Femur (tissue), 1 donor: ENCODE measurements around the gene COASY.
"Not testable (repeated sequence)": the region's sequence is repeated elsewhere in the genome, so short reads cannot be mapped to it uniquely, and the experiment has no call there.

Source experiments
- DNase-seq: peaks from one replicate; pipeline ENCODE4 v3.0.0-alpha.2; 2017

COASY gene

DNA sequence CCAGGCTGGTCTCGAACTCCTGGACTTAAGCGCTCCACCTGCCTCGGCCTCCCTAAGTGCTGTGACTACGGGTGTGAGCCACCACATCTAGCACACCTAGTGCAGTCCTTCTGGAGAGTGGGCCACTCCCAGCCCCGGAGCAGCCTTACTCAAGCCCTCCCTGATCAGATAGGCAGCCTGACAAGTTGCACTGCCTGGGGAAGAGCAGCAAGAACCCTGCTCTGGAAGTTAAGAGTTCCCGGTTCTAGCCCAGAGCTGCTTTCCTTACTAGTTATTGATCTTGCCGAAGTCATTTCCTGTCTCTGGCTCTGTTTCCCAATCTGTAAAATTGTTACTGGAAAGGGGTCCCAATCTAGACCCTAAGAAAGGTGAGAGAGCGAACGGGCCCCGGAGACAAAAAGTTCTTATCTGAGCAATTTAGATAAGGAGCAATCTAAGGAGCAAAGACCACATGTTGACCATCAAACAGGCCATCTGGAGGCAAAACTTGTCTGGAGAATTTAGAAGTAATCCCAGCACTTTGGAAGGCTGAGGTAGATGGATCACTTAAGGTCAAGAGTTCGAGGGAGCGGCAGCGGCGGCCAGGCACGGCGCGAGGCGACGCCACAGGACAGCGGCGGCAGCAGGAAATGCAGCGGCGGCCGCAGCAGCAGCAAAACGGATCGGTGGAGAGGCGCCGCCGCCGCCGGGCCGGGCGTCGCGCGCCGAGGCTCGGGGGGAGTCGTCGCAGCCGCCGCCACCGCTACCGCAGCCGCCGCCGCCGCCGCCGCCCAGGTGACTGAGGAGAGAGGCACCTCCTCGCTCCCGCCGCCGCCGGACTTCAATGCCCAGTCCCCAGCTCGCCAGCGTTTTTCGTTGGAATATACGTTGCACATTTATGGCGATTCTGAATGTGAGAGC is 30.2 kb upstream of the COASY start:
- DNase-seq: peak; percentile 61

- DNase-seq: no peak
Measured at GRCh38 chr17:42535155-42536047, 26.5 kb upstream of the COASY start.

GRCh38 chr17:42536048-42536371 is 25.9 kb upstream of the COASY start, which contains the start of gene NAGLU:
Gene NAGLU (plus strand): TSS chr17:42536241. CDS start chr17:42536273, 32 bp downstream.
- peak; percentile 96 for DNase-seq

- DNase-seq: peak; percentile 91
Measured at GRCh38 chr17:42536372-42537155, 25.4 kb upstream of the COASY start.

GRCh38 chr17:42537156-42537805 is 24.7 kb upstream of the COASY start:
- DNase-seq: no peak

- no peak for DNase-seq
Measured at GRCh38 chr17:42537826-42538451, 24.0 kb upstream of the COASY start.

GRCh38 chr17:42538482-42538881 is 23.5 kb upstream of the COASY start:
- DNase-seq: no peak

GRCh38 chr17:42540558-42540957 is 21.4 kb upstream of the COASY start:
- DNase-seq: not testable (repeated sequence)

DNA sequence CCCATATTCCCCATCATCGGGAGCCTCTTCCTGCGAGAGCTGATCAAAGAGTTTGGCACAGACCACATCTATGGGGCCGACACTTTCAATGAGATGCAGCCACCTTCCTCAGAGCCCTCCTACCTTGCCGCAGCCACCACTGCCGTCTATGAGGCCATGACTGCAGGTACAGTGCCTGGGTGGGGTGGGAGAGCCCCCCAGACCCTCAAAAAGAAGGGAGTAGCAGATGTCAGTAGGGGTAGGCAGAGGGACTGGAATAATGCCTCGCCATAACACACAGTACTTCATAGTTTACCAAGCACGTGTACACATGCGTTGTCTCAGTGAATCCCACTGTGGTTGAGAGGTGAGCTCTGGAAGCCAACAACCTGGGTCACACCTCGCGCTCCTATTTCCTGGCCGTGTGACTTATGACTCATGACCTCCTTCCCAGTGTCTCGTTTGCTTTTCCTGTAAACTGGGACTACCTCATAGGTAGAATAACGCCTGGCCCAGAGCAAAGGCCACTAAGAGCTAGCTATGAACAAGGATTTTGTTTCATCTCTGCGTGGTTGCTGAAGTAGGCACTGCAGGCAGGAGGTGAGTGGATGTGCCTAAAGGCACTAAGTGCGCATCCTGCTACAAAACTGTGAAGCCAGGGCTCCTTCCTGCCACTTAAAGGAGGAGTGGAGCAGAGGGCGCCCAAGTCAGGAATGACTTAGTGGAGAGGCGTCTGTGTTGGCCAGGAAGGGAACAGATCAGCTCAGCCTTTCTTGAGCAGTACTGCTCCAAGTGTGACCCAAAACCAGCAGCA is 20.7 kb upstream of the COASY start:
- no peak for DNase-seq

DNA sequence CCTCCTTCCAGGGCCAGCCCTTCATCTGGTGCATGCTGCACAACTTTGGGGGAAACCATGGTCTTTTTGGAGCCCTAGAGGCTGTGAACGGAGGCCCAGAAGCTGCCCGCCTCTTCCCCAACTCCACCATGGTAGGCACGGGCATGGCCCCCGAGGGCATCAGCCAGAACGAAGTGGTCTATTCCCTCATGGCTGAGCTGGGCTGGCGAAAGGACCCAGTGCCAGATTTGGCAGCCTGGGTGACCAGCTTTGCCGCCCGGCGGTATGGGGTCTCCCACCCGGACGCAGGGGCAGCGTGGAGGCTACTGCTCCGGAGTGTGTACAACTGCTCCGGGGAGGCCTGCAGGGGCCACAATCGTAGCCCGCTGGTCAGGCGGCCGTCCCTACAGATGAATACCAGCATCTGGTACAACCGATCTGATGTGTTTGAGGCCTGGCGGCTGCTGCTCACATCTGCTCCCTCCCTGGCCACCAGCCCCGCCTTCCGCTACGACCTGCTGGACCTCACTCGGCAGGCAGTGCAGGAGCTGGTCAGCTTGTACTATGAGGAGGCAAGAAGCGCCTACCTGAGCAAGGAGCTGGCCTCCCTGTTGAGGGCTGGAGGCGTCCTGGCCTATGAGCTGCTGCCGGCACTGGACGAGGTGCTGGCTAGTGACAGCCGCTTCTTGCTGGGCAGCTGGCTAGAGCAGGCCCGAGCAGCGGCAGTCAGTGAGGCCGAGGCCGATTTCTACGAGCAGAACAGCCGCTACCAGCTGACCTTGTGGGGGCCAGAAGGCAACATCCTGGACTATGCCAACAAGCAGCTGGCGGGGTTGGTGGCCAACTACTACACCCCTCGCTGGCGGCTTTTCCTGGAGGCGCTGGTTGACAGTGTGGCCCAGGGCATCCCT is 18.5 kb upstream of the COASY start:
- DNase-seq: peak; percentile 69

DNA sequence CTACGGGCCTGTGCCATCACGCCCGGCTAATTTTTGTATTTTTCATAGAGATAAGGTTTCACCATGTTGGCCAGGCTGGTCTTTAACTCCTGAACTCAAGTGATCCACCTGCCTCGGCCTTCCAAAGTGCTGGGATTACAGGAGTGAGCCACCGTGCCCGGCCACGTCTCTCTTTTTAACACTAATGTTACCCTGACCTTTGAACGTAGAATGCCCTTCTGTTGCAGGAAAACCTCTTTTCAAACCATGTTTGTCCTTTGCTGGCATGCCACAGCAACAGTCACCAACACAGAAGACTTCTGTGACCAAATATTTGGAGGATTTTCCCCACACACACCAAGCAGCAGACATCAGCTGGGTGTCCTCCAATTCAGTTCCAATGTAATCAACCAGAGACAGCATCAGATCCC is 17.1 kb upstream of the COASY start:
- no peak for DNase-seq

DNA sequence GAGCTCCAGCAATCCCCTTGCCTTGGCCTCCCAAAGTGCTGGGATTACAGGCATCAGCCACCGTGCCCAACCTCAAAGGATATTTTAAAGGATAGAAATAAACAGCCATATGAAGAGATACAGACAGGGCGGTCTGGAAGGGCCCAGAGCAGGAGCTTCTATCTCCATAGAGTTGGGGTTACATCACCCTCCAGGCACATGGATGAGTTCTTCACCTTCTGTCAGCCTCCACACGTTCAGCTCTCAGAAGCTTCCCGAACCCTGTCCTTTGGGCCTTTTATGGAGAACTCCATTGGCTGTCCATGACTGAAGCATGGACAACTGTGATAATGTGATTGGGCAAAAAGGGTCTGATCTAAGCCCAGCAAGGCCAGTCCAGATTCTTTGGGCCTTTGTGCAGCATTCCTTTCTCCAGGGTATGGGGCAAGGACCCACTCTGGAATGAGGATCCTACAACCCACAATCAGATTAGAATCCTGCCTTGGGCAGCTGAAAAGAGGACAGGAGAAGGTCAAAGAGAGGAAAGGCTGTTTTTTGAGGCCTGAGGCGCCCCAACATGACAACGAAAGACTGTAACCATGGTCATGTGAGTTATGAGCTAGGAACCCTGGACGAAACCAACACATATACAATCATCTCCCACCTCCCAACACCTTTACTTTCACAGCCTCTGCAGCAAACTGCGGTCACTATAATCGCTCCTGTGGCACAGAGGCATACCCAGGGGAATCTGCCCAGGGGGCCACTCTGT is 16.0 kb upstream of the COASY start:
- DNase-seq: not testable (repeated sequence)

- DNase-seq: no peak
Measured at GRCh38 chr17:42547001-42547461, 14.9 kb upstream of the COASY start.

GRCh38 chr17:42547698-42548069 is 14.3 kb upstream of the COASY start:
- no peak for DNase-seq

GRCh38 chr17:42548070-42548837 is 13.7 kb upstream of the COASY start:
- peak; percentile 76 for DNase-seq

GRCh38 chr17:42548993-42549755 is 12.8 kb upstream of the COASY start:
- no peak for DNase-seq

- not testable (repeated sequence) for DNase-seq
Measured at GRCh38 chr17:42552736-42553135, 9.2 kb upstream of the COASY start, which contains the start of gene HSD17B1. Gene HSD17B1 (plus strand): TSS chr17:42552923. CDS start chr17:42552934, 11 bp downstream.
